GM10248 (cell line): Measurements from ENCODE around the gene FYB2.

Experiments
- CTCF ChIA-PET: fragments of 300-600 bp; sonication (Branson Sonifier 250); formaldehyde crosslinking; extraction: SDS; loops from one replicate; lab custom pipeline; 2021; ENCODE audit warnings: antibody characterized with exemption; lab: Yijun Ruan, JAX
- POLR2A ChIA-PET: fragments of 350-650 bp; sonication (Branson Sonifier 250); formaldehyde crosslinking; extraction: SDS; loops from one replicate; lab custom pipeline; 2020; ENCODE audit warnings: antibody characterized with exemption; lab: Yijun Ruan, JAX
- DNase-seq: peaks from one replicate; pipeline ENCODE4 v3.0.0; 2012; ENCODE audit errors: extremely low spot score
- TF ChIP-seq, protein P1 (sequence below): IDR thresholded peaks from 2 replicates; pipeline ENCODE4 v1.5.1; 2012; ENCODE audit warnings: mild to moderate bottlenecking, low read depth; ENCODE audit errors: extremely low read depth, missing control alignments, control extremely low read depth

Gene FYB2

DNA sequence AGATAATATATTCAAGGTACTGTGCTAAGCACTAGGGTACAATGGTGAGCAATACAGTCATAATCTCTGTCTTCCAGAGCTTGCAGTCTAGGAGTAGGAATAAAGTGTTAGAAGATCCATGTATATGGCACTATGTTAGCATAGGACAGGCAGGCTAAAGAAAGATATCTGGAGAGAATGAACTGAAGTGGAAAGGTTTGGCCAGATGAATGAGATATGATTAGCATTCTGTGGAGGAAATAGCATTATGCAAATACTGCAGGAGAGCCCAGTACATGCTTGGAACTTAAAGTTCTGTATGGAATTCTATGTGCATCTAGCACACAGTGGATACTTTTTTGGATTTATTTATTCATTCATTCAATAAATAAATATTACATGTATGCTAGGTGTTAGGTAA is 40.1 kb upstream of the FYB2 start:
- ChIA-PET POLR2A (no interaction called here), CTCF (interaction anchor here (1.1 kb wide), 1 partner anchor 16 kb away, joined by 3 read pairs; no protein-coding TSS in a partner anchor)
- TF ChIP-seq, protein P1, sequence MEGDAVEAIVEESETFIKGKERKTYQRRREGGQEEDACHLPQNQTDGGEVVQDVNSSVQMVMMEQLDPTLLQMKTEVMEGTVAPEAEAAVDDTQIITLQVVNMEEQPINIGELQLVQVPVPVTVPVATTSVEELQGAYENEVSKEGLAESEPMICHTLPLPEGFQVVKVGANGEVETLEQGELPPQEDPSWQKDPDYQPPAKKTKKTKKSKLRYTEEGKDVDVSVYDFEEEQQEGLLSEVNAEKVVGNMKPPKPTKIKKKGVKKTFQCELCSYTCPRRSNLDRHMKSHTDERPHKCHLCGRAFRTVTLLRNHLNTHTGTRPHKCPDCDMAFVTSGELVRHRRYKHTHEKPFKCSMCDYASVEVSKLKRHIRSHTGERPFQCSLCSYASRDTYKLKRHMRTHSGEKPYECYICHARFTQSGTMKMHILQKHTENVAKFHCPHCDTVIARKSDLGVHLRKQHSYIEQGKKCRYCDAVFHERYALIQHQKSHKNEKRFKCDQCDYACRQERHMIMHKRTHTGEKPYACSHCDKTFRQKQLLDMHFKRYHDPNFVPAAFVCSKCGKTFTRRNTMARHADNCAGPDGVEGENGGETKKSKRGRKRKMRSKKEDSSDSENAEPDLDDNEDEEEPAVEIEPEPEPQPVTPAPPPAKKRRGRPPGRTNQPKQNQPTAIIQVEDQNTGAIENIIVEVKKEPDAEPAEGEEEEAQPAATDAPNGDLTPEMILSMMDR, result no peak
- DNase-seq, result no peak

DNA sequence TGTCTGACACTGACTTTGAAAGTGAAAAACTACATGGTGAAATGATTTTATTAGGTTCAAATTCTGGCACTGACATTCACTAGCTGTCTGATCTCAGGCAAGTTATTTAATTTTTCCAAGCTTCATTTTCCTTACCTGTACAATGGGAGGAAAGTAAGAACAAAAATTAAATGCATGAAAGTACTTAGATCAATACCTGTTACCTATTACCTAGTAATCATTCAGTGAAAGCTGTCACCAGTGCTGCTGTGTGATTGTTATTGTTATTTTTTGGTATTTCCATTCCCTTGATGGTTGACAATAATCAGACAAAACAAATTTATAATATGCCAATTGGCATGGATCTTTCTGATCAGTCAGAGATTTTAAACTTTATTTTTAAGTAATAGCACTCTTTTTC is 37.0 kb upstream of the FYB2 start:
- TF ChIP-seq, protein P1, result no peak
- CTCF ChIA-PET, result interaction anchor here (1.6 kb wide), 1 partner anchor 35 kb away, joined by 4 read pairs; no protein-coding TSS in a partner anchor
- POLR2A ChIA-PET, result no interaction called here
- no peak for DNase-seq

- TF ChIP-seq, protein P1, result no peak
- DNase-seq, result no peak
- ChIA-PET CTCF (interaction anchor here (1.6 kb wide), 1 partner anchor 34 kb away, joined by 4 read pairs; no protein-coding TSS in a partner anchor), POLR2A (no interaction called here)
Measured at GRCh38 chr1:56855190-56855589, 36.0 kb upstream of the FYB2 start.

DNA sequence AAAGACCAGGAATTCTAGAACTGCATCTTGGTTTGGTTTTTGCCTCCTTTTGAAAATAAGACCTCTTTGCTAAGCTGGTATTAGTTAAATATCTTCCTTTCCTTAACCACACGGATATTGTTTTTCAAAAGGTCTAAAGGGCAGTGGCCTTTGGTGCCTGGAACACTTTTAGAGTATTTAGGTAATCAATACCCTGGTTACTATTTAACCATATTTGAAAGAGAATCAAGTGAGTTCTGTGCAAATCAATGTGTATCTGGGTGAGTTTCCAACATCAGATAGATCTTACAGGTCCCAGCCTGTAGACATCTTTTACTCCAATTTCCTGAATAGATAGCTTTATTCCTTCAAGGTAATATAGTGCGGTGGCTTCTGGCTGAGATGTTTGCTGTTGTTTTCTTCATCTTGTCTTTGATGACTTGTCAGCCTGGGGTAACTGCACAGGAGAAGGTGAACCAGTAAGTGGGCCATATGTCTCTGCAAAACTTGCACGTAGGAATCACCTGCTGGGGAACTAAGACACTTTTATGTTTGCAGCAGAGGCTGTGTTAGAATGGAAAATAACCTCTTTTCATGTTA is 35.4 kb upstream of the FYB2 start, which contains the start of gene C8A:
Gene C8A (plus strand): TSS at position 277 of the 579 bp plus-strand sequence. CDS start 105 bp downstream, at position 382.
- ChIA-PET CTCF (no interaction called here), POLR2A (no interaction called here)
- TF ChIP-seq, protein P1, result no peak
- no peak for DNase-seq

GRCh38 chr1:56852476-56852875 is 33.3 kb upstream of the FYB2 start:
- POLR2A ChIA-PET, result no interaction called here
- CTCF ChIA-PET, result no interaction called here
- TF ChIP-seq, protein P1, result no peak

DNA sequence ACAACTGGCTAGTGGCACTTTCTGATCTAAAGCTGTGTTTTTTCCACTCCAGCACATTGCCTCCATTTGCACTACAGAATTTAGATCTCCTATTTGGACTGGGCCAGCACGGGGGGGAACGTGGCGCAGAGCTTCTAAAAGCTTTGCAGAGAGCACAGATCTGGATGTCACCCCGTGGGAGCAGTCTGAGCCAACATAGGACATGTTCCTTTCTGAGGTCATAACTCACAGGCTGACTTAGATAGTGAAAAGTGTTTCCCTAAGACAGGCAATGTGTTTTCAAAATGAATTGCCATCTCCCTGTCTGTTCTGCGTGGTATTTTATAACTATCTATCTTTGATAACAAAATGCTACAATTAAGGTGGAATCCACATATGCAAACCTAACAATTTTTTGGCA is 31.7 kb upstream of the FYB2 start:
- CTCF ChIA-PET, result interaction anchor here (3.6 kb wide), 1 partner anchor 19 kb away, joined by 13 read pairs; no protein-coding TSS in a partner anchor
- POLR2A ChIA-PET, result no interaction called here
- DNase-seq, result no peak
- TF ChIP-seq, protein P1, result no peak

More at GRCh38 chr1:56852476-56852875, 33.3 kb upstream of the FYB2 start:
- DNase-seq, result no peak
